Stomach (tissue), 4 donors: ENCODE data around the gene COL6A5.

Experiments
- EP300 ChIP-seq: sonication (generic); formaldehyde crosslinking; IDR thresholded peaks from one replicate; pipeline ENCODE4 v1.6.1; 2017; ENCODE audit warnings: antibody characterized with exemption
- POLR2A ChIP-seq, 4 donors: fragments of 450-650 bp; IDR thresholded peaks; one replicate each; pipeline ENCODE4 v1.6.1; 2016; ENCODE audit warnings: antibody characterized with exemption in 4 of 4, control low read depth in 2 of 4, mild to moderate bottlenecking in 1 of 4, moderate library complexity in 1 of 4
- POLR2AphosphoS5 ChIP-seq, 3 donors: sonication (generic); formaldehyde crosslinking; IDR thresholded peaks; one replicate each; pipeline ENCODE4 v1.6.1; 2016; ENCODE audit warnings: antibody characterized with exemption in 3 of 3

- TF ChIP-seq POLR2A (IDR thresholded peaks at IDR 0.05) (no peak), EP300 (no peak), POLR2AphosphoS5 (IDR thresholded peaks at IDR 0.05) (no peak)
Observed at GRCh38 chr3:130420466-130420865, 75.0 kb downstream of the COL6A5 start.
